Stimulated activated CD4-positive, alpha-beta T cell treated with anti-CD3 and anti-CD28 coated beads, TNF-alpha, amount 100 ng/mL, for 48 hours (primary cell): ENCODE measurements around the gene KAT7.

Source experiments
- DNase-seq, 3 donors: peaks; one replicate each; pipeline ENCODE4 v3.0.0-alpha.2; 2020; ENCODE audit warnings: low read depth in 3 of 3

KAT7 gene

DNA sequence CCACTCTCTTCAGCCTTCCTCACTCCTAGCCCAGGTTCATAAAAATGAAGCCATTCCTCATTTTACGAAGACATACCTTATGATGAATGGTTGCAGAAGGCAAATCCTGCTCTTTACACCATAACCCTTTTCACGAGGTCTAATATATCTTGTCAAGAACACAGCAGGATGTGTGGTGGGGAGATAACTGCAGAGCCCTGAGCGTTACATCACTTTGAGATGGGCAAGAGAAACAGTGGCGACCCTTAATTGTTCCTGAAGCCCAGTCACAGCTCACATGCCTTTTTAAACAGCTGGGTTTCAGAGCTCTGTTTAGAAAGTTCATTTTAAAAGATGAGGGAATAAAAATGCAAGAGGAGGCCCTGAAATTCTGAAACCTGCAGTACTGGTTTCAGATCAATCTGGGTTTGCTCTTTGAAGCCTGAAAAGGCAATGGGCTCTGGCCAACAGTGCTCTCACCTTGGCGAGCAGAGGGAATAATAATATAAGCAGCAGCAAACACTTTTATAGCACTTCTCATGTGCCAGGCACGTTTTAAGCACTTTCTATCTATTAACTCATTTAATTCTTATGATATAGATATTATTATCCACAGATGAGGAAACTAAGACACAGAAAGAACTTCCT is 27.4 kb upstream of the KAT7 start:
- no peak for DNase-seq

DNA sequence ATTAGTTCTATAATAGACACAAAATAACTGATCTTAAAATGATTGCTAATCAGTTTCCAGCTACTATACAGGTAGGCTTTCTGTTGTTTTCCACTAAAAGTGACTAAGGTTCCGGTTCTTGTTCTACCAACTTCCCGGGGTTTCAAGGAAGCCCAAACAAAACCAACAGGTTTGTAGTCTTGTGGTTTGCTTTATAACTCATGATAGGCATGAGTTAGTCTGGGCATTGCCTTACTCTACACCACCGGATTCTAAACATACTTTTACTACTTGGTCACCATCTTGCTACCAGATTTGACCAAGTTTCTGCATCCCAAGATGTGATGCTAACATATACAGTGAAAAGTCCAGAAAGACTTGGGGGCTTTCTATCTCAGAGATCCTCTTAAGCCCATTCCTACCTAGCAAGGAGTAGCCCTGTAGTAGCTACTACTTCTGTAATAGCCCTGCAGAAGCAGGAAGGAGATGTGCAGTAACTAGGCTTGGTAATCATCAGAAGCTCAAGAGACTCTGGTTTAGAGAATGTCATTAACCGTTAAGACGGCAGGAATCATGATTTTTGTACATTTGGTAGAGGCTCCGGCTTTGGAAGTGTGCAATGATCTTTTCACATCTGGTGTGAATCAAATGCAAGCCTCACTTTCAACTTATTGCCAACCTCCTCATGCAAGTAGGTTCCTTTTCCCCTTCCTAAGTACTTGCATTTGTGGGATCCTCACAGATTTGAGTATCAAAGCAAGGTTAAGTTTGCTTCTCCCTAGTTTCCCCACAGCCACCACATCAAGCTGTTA is 26.1 kb upstream of the KAT7 start:
- DNase-seq = no peak

DNA sequence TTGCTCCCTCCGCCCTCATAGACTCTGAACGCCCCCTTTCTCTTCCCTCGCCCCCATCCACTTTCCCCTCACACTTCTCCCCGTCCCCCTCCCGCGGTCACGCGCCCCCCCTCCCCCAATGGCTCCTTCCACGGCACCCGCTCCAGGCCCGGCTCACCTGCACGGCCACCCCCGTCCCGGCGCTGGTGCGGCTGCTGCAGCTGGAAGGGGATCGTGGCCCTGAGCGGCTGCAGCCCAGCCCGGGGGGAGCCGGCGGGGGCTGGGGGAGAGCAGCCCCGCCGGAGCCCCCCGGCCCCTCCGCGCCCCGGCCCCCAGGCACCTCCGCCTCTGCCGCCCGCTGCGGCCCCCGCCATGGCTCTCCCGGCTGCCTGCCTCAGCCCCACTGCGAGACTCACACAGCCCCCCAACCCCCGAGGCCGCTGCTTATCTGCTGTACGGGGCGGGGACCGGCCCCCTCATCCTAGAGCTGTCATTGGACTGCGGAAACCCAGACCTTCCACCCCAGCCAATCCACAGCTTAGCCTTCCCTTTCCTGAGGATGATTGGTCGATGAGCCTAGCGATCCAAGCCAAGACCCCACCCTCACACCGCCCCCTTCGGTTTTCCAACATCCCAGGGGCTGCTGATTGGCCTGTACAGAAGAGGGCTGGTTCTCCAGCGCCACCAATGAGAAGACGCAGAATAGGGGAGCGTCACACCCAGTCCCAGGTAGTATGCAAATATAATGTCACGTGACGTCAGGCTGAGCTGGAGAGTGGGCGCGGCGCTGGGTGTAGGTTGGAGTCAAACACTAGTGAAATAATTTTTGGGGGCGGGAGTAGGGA is 24.5 kb upstream of the KAT7 start, which contains the start of gene FAM117A:
Gene FAM117A, minus strand, starts transcription at position 397 of the 824 bp plus-strand sequence. Its CDS starts 44 bp downstream, at position 353.
- peak; percentile 87 to 98 (median 94) for DNase-seq

GRCh38 chr17:49764559-49765180 is 23.8 kb upstream of the KAT7 start:
- DNase-seq = no peak

GRCh38 chr17:49766918-49767530 is 21.5 kb upstream of the KAT7 start:
- no peak for DNase-seq

DNA sequence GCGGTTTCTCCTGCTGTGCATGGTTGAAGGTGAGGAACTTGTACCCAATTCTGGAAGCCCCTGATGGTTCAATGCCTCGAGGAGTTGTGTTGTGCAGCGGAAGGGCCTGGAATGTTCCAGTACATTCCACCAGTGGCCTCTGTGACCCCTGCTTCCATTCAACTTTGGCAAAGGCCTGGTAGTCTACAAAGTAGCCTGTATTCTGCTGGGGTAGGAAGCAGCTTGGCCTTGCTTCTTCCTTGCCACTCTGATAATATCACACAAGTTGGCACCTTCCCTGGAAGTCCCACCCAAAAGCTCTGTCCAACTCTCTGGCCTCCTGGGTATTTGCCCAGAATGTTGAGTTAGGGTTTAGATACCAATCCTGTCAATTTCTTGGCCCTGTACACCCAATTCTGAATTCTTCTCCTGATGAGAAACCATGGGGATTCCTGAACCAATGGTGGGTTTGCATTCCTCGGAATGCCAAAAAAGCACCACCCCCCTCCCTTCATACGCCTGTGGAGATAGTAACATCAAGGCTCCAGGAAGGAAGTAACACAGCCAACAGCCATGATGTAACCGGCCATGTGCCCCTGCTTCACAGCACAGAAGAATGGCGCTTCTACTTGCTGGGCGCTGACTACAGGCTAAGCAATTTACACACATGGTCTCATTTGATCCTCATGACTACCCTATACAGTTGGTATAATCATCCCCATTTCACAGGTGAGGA is 12.8 kb upstream of the KAT7 start:
- DNase-seq = no peak

- DNase-seq = no peak
These were observed 11.8 kb upstream of the KAT7 start for GRCh38 chr17:49776551-49777300.

GRCh38 chr17:49777563-49777962 is 10.9 kb upstream of the KAT7 start:
- no peak for DNase-seq

- no peak for DNase-seq
These were observed 9.2 kb upstream of the KAT7 start for GRCh38 chr17:49779156-49779738.

DNA sequence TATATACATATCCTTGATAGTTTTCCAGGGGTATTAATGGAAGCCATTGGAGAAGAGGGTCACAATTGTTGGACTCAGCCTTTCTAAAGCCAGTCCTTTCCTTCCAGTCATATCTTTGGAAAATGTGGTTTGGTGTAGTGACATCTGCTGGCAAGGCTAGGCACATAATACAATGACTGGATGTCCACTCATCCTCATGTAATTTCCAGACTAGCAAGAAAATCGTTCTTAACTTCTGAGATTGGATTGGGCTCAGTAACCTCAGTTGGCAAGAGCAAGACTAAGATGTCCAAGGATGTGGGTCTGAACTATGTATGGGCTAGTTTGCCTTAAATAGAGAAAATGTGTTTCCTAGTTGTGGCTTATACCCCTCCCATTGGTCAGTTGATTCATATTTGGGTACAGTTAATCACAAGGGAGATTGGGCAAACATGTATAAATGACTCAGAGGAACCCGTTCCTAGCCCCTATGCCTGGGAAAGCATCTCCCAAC is 8.7 kb upstream of the KAT7 start:
- no peak for DNase-seq

DNA sequence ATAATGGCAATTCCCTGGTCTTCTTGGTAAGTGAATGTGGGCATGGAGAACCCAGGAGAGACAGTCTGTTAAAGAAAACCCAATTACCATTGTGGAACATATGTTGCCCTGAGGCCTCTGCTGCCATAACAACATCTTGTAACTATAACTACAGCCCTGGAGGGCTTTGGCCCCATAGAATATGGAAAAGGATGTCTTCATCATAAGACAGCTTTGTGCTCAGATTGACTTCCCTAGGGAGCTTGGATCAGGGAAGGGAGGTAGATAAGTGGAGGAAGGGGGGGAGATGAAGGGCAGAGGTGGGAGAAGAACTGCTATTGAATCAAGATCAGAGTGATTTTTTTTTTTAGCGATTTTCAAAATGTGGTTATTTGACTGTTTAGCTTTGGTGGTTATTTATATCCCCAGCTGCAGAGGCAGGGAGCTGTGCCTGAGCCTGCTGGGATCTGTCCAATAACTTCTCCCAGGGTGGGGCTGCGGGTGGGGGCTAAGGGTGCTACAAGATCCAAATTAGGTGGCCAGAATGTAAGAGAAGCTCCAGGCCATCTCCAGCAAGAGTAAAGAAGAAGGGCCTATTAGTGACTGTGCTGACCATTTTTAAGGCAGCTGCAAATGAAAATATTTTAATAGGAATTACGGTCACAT is 5.3 kb upstream of the KAT7 start:
- DNase-seq = no peak

- DNase-seq = no peak
These were observed 4.7 kb upstream of the KAT7 start for GRCh38 chr17:49783791-49784190.

DNA sequence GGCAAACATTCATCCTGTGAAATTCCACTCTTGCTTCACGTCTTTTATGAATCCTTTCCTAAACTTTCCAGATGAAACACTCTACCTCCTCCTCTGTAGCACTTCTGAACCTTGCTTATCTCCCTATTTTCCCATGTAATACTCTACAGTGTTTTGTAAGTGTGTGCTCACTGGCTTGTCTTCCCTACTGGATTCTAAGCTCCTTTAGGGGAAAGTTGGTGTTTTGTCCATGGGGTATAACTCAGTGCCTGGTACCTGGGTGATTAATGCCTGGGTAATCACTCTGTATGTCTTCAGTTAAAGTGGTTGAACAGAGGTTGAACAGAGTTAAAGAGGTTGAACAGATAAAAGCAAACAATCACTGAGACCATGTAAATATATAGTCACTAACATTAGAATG is 3.8 kb upstream of the KAT7 start:
- DNase-seq = no peak

GRCh38 chr17:49787884-49788477 is 500 bp upstream of the KAT7 start:
- peak in 1 of 3 donors; percentile 10 for DNase-seq

DNA sequence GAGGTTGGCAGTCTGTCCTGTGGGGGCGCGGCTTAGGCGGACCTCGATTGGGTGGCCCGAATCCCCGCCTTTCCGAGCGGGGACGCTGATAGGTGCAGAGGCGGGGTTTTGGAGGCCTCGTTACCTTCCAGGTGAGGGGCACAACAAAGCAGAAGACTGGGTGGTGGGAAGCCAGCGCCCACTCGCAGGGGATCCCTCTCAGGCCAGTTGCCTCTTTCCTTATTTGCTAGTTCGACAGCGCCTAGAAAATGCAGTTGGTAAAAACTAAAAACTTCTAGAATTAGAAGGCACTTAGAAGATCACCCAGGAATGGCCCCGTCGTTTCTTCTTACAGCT is 730 bp downstream of the KAT7 start:
- DNase-seq = no peak

DNA sequence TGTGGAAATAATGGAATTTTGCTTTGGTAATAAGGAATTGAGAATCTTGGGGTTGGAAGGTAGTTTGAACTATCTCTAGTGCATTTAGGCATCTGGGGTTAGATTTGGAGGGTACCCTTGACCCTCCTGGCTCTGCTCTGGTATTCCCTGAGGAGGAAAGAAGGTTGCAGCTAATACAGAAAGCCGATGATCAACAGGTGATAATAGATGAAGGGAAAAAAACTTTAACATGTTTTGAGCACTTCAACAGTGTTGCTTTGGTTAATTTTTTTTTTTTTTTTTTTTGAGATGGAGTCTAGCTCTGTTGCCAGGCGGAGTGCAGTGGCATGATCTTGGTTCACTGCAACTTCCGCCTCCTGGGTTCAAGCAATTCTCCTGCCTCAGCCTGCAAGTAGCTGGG is 4.8 kb downstream of the KAT7 start:
- DNase-seq = no peak

DNA sequence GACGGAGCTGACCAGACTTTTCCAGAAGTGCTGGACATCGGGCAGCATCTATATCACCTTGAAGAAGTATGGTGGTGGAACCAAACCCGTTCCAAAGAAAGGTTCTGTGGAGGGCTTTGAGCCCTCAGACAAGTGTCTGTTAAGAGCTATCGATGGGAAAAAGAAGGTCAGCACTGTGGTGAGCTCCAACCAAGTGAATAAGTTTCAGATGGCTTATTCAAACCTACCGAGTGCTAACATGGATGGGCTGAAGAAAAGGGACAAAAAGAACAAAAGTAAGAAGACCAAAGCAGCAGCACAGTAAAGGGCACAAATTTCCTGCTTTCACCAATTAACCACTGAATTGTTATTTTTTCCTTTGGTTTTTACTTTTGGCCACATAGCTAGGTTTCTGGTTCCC is 6.9 kb downstream of the KAT7 start:
- no peak for DNase-seq

DNA sequence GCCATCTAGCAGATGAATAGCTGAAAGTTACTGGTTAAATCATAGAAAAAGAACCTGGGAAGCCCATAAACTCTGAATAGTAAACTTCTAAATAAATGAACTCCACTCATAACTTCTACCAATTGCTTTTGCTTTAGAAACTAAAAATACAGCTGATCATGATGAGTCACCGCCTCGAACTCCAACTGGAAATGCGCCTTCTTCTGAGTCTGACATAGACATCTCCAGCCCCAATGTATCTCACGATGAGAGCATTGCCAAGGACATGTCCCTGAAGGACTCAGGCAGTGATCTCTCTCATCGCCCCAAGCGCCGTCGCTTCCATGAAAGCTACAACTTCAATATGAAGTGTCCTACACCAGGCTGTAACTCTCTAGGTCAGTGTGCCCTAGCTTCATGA is 9.7 kb downstream of the KAT7 start:
- DNase-seq = no peak

- no peak for DNase-seq
These were observed 10.3 kb downstream of the KAT7 start for GRCh38 chr17:49798738-49799137.
